ENCODE measurements around the gene RASSF8.

RASSF8 gene

GRCh38 chr12:25949343-25949742, 9.1 kb upstream of the RASSF8 start:
- no peaks in the 10 kb centered on the region for H3K79me2 ChIP-seq (ENCODE audit: insufficient read depth, low read length)
- H3K9me2 ChIP-seq (replicated peaks; ENCODE audit: low read depth, low read length): no peaks in the 10 kb centered on the region
- H4K20me1 ChIP-seq (ENCODE audit: insufficient read depth, low read length, poor library complexity, severe bottlenecking): no peaks in the 10 kb centered on the region
- no peaks in the 10 kb centered on the region for H3K4me1 ChIP-seq (ENCODE audit: insufficient read depth, low read length, poor library complexity, severe bottlenecking)
- no peak overlapping the region for H3K9ac ChIP-seq (ENCODE audit: low read depth, low read length, poor library complexity, severe bottlenecking)
- no peaks in the 10 kb centered on the region for H3K36me3 ChIP-seq (ENCODE audit: insufficient read depth, low read length)
- TF ChIP-seq, protein P1, sequence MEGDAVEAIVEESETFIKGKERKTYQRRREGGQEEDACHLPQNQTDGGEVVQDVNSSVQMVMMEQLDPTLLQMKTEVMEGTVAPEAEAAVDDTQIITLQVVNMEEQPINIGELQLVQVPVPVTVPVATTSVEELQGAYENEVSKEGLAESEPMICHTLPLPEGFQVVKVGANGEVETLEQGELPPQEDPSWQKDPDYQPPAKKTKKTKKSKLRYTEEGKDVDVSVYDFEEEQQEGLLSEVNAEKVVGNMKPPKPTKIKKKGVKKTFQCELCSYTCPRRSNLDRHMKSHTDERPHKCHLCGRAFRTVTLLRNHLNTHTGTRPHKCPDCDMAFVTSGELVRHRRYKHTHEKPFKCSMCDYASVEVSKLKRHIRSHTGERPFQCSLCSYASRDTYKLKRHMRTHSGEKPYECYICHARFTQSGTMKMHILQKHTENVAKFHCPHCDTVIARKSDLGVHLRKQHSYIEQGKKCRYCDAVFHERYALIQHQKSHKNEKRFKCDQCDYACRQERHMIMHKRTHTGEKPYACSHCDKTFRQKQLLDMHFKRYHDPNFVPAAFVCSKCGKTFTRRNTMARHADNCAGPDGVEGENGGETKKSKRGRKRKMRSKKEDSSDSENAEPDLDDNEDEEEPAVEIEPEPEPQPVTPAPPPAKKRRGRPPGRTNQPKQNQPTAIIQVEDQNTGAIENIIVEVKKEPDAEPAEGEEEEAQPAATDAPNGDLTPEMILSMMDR (conservative IDR thresholded peaks at IDR 0.05; ENCODE audit: low read length): no peak
- TF ChIP-seq EZH2phosphoT487 (IDR thresholded peaks at IDR 0.05; ENCODE audit: borderline replicate concordance): no peak
- no peak overlapping the region for H3K4me2 ChIP-seq (ENCODE audit: low read depth, low read length, poor library complexity, severe bottlenecking)
- no peaks in the 10 kb centered on the region for H3K9me3 ChIP-seq (ENCODE audit: insufficient read depth, low read depth, low read length)
- H3K4me3 ChIP-seq (ENCODE audit: low read length, poor library complexity, severe bottlenecking): no peak overlapping the region
- no peaks in the 10 kb centered on the region; the same call in 1 of the 2 replicates for H3F3A ChIP-seq (ENCODE audit: low read depth)
- no peak overlapping the region for H2AFZ ChIP-seq (ENCODE audit: low read length)
- no peaks in the 10 kb centered on the region for H3K27me3 ChIP-seq (ENCODE audit: insufficient read depth, low read length, poor library complexity, severe bottlenecking)

DNA sequence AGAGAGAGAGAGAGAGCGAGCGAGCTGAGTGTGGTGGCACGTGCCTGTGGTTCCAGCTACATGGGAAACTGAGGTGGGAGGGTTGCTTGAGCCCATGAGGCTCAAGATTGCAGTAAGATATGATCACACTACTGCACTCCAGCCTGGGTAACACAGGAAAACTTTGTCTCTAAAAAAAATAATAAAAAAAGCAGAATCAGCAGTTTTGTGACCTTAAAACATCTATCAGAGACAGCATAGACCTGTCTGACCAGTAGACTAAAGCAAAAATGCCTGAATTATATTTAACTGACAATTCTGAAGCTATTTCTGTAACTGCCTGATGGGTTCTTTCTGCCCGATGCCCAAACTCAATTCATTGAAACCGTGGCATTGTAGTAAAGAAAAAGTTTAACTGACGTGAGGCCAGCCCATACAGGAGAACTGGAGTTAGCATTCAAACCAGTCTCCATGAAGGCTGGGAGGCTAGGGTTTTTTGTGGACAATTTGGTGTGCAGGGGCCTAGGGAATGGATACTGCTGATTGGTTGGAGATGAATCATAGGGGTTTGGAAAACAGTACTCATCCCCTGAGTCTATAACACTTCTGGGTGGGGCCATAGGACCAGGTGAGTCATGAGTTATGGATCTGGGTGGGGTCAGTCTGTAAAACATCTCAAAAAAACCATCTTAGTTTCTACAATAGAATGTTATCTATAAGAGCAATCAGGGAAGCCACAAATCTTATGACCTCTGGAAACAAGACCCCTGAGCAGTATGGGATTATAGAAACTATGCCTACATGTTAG, 8.0 kb upstream of the RASSF8 start:
- Histone ChIP-seq H3K4me1 (ENCODE audit: insufficient read depth, low read length, poor library complexity, severe bottlenecking) (no peaks in the 10 kb centered on the region), H3K79me2 (ENCODE audit: insufficient read depth, low read length) (no peaks in the 10 kb centered on the region), H3F3A (ENCODE audit: low read depth) (no peaks in the 10 kb centered on the region), H3K36me3 (ENCODE audit: insufficient read depth, low read length) (no peaks in the 10 kb centered on the region), H3K27me3 (ENCODE audit: insufficient read depth, low read length, poor library complexity, severe bottlenecking) (no peaks in the 10 kb centered on the region), H3K9me3 (ENCODE audit: insufficient read depth, low read depth, low read length) (no peaks in the 10 kb centered on the region), H2AFZ (ENCODE audit: low read length) (no peak overlapping the region), H4K20me1 (ENCODE audit: insufficient read depth, low read length, poor library complexity, severe bottlenecking) (no peaks in the 10 kb centered on the region), H3K9ac (ENCODE audit: low read depth, low read length, poor library complexity, severe bottlenecking) (no peak overlapping the region), H3K4me3 (ENCODE audit: low read length, poor library complexity, severe bottlenecking) (no peak overlapping the region), H3K9me2 (replicated peaks; ENCODE audit: low read depth, low read length) (no peaks in the 10 kb centered on the region), H3K4me2 (ENCODE audit: low read depth, low read length, poor library complexity, severe bottlenecking) (no peak overlapping the region)
- TF ChIP-seq, protein P1 (conservative IDR thresholded peaks at IDR 0.05; ENCODE audit: low read length): no peak
- TF ChIP-seq EZH2phosphoT487 (IDR thresholded peaks at IDR 0.05; ENCODE audit: borderline replicate concordance): no peak

DNA sequence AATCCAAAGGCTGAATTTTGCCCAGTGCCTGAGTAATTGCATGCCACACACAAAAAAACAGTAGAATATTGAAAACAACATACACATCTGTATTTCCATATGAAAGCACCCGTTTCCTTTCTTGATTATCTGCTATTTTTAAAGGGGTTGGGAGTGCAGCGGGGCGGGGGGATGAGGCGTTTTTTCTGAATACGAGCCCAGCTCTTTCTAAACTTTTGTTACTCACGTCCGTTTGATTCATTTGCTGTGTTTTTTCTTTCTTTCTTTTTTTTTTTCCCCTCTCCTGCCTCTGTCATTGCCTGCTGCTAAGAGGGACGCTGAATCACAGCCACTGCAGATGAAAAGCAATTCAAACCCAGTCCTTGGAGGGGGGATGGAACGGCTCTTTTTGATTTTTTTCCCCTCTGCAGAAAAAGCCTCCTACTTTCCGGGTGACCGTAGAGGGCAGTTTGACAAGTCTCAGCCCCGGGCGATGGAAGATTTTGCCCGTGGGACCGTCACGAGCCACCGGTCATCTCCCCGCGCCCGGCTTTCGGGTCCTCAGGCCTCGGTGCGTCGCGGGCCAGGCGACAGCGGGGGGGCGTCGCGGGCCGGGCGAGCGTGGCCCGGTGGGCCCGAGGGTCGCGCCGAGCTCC, 572 bp upstream of the RASSF8 start:
- Histone ChIP-seq H3K27me3 (ENCODE audit: insufficient read depth, low read length, poor library complexity, severe bottlenecking) (no peaks in the 10 kb centered on the region), H3K4me1 (ENCODE audit: insufficient read depth, low read length, poor library complexity, severe bottlenecking) (peaks cover 19% of the 10 kb centered on the region), H3K4me3 (ENCODE audit: low read length, poor library complexity, severe bottlenecking) (peak overlapping the region; percentile 89), H3K9ac (ENCODE audit: low read depth, low read length, poor library complexity, severe bottlenecking) (peak overlapping the region; percentile 72), H2AFZ (ENCODE audit: low read length) (peak overlapping the region; percentile 79), H3K9me3 (ENCODE audit: insufficient read depth, low read depth, low read length) (no peaks in the 10 kb centered on the region), H3F3A (ENCODE audit: low read depth) (no peaks in the 10 kb centered on the region), H4K20me1 (ENCODE audit: insufficient read depth, low read length, poor library complexity, severe bottlenecking) (peaks cover 3% of the 10 kb centered on the region), H3K9me2 (replicated peaks; ENCODE audit: low read depth, low read length) (no peaks in the 10 kb centered on the region), H3K36me3 (ENCODE audit: insufficient read depth, low read length) (no peaks in the 10 kb centered on the region), H3K79me2 (ENCODE audit: insufficient read depth, low read length) (peaks cover 10% of the 10 kb centered on the region), H3K4me2 (ENCODE audit: low read depth, low read length, poor library complexity, severe bottlenecking) (peak overlapping the region; percentile 64)
- TF ChIP-seq, protein P1 (conservative IDR thresholded peaks at IDR 0.05; ENCODE audit: low read length): no peak
- TF ChIP-seq EZH2phosphoT487 (IDR thresholded peaks at IDR 0.05; ENCODE audit: borderline replicate concordance): no peak

Measured in Loucy (cell line).